Ramos (cell line): ENCODE results near the gene USP34.

Source experiments
- in situ Hi-C: fragments of 300-500 bp; cut with MboI; formaldehyde crosslinking; loops from one replicate; pipeline ENCODE4 v1.14.3; 2022; ENCODE audit warnings: low sequenced_read_pairs; ENCODE audit not compliant: unreplicated experiment

USP34 gene

DNA sequence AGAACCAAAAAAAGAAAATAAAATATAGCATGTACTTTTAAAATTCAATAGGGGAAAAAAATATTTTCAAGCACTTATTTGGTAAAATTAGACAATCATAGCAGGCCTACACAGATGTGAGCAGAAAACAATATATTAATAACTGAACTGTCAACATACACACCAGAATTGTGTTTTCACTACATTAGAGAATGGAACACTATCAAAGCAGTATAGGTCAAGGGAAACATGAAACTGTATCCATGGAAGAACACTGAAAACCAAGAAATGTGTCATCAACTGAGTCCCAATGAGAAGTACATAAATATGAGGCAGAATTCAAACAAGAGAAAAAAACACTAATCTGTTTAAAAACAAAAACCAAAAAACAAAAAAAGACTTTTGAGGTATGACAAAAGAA is 132.4 kb downstream of the USP34 start:
- in situ Hi-C loops, result no loop called here

DNA sequence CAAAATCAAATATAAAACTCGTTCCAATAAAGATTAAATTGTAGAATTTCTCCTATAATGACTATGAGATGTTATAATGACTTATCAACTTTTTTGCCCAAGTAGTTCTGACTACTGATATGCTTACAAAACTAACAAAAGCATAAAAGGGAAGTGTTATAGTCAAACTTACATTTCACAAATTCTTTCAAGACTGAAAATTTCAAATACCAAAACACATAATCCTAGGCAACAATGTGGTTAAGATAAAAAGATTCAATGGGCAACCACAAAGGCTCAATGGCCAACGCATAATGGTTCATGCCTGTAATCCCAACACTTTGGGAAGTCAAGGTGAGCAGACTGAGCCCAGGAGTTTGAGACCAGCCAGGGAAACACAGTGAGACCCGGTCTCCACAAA is 135.7 kb downstream of the USP34 start:
- in situ Hi-C loops, result no loop called here

DNA sequence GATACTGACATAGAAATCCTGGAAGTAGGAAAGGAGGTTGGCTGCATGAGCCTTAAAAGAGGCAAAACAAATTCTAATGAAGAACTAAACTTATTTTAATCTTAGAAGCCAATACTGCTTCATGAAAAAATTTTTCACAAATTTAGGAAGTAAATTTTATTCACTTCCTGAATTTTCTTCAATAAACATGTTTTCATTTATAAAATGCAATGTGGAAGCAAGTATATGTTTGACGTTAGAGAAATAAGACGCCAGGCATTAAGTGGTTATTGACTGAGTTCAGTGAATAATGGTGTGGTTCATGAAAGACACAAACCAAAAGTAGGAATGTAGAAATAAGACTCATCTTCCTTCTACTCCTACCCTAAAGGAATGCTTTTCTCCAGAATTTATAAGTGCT is 136.4 kb downstream of the USP34 start:
- in situ Hi-C loops, result no loop called here

DNA sequence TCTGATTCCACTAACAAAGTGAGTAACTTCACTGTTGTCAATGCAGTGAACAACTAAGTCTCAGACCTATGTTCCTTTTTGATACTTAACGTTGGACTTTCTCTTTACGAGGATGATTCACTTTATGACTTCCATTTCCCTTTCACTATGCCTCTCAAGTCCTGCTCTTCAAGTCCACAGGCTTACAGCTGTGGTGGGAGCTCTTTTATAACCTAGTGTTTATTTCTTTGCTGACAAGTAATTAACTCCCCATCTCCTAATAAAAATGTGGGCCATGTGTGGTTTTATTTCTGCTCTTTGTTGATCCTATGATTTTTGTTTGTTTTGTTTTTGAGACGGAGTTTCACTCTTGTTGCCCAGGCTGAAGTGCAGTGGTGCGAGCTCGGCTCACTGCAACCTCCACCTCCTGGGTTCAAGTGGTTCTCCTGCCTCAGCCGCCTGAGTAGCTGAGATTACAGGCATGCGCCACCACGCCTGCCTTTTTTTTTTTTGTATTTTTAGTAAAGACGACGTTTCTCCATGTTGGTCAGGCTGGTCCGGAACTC is 142.1 kb downstream of the USP34 start:
- in situ Hi-C loops, result no loop called here

- in situ Hi-C loops, result no loop called here
These were observed 143.7 kb downstream of the USP34 start for GRCh38 chr2:61327173-61327572.

DNA sequence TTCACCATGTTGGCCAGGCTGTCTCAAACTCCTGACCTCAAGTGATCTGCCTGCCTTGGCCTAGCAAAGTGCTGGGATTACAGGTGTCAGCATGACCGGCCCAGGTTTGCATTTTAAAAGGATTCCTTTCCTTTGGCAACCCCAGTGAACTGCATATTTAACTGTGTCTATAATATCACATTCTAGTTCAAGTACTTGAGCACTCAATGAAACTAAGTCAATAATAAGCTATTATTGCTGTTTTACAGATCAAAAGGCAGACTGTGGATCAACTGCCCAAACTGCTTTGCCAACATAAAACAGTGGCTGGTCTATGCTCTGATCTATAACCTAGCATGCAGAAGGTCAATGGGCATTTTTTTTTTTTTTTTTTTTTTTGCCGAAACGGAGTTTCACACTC is 144.5 kb downstream of the USP34 start:
- in situ Hi-C loops, result no loop called here

DNA sequence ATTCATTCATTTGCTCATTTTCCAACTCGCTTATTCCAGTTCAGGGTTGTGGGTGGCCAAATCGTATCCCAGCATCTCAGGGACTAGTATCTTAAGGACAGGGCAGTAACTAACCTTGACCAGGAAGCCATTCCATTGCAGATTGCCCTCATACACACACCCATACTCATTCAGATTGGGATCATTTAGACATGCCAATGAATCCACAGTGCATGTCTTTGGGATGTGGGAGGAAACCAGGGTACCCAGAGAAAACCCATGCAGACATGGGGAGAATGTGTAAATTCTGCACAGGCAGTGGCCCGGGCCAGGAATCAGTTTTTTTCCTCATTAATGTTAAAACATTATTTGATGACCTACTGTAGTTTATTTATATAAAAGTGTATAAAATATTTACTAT is 150.7 kb downstream of the USP34 start:
- in situ Hi-C loops, result no loop called here

GRCh38 chr2:61318553-61318952 is 152.3 kb downstream of the USP34 start:
- in situ Hi-C loops, result no loop called here

- in situ Hi-C loops, result no loop called here
These were observed 174.9 kb downstream of the USP34 start for GRCh38 chr2:61295981-61296380.

GRCh38 chr2:61291851-61292575 is 178.9 kb downstream of the USP34 start:
- in situ Hi-C loops, result no loop called here

DNA sequence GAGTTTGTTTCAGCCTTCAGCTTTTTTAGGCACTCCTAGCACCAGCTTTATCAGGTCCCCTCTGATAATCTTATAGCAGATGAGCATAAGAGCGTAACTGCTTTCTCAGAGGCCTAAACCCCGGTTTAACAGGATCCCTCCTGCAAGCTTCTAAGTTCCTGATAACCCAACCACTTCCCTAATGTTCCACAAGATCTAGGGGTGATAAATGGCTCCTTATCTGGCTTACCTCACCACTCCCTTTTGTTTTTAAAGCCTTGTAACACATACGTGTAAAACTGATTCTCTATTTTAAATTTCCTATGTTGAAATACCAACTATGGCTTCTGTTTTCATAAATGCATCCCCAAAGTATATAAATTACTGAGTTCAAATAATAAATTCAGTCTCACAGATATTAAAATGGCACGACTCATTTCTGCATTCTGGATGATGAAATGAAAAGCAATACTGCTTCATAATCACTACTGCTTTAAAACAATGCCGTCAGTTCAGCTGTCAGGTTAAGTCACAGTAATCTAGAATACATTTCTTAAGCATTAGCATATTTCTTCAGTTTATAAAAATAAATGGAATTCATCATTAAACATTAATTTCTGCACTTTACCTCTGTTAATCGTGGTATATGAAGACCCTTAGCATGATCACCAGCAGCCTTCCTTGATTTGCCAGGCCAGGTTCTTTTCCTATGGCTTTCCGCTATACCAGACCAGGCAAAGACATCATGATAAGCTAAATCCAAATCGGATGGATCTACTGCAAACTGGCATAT is 182.6 kb downstream of the USP34 start:
- in situ Hi-C loops, result no loop called here

DNA sequence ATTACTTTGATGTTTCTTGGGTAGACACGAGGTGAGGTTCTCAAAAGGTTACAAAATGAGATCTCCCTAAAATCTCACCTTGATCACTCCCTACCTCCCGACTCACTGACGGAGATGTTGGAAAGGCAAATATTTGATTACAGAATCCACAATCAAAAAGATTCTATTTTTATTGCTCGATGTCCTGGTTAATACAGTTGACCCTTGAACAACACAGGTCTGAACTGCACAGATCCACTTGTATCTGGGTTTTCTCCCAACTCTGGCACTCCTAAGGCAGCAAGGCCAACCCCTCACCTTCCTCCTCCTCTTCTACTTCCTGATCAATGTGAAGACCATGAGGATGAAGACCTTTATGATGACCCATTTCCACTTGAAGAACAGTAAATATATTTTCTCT is 183.6 kb downstream of the USP34 start:
- in situ Hi-C loops, result no loop called here

GRCh38 chr2:61283443-61284160 is 187.3 kb downstream of the USP34 start:
- in situ Hi-C loops, result no loop called here

DNA sequence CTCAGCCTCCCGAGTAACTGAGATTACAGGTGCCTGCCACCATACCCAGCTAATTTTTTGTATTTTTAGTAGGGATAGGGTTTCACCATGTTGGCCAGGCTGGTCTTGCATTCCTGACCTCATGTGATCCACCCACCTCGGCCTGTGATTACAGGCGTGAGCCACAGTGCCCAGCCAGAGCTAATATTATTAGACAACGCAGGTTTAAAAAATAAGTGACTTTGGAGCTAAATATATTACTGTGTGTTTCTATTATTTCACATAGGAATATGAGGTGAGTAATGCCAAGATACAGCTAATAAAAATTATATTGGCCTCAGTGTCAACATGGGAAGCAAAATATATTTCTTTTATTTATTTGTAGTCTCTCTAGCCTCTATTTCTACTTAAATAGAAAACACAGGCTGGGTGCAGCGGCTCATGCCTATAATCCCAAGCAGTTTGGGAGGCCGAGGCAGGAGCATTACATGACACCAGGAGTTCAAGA is 188.7 kb downstream of the USP34 start:
- in situ Hi-C loops, result no loop called here

- in situ Hi-C loops, result no loop called here
These were observed 189.6 kb downstream of the USP34 start for GRCh38 chr2:61281321-61281720.

GRCh38 chr2:61277756-61278155 is 193.1 kb downstream of the USP34 start:
- in situ Hi-C loops, result no loop called here

DNA sequence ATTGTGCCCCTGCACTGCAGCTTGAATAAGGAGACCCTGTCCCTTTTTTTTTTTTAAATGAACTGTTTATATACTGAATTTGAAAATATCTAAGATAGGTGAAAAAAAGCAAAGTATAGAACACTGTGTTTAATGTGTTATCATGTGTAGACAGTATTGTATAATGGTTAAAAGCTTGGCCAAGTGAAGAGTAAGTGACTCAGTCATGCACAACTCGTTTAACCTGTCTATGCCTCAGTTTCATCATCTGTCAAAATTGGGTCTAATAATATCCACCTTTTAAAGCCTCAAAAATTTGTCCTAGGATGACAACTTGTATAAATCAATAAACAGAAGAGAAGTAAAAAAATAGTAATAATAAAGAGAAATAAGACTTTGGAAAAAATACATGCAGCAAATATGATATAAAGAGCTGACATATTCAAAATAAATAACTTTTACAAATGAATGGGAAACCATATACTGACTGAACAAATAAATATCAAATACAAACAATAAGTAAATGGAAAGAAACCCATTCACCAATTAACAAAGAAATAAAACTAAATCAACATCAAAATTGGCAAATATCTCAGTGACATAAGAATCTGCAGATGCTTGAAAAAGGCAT is 195.2 kb downstream of the USP34 start:
- in situ Hi-C loops, result no loop called here

GRCh38 chr2:61272421-61273070 is 198.3 kb downstream of the USP34 start:
- in situ Hi-C loops, result no loop called here

DNA sequence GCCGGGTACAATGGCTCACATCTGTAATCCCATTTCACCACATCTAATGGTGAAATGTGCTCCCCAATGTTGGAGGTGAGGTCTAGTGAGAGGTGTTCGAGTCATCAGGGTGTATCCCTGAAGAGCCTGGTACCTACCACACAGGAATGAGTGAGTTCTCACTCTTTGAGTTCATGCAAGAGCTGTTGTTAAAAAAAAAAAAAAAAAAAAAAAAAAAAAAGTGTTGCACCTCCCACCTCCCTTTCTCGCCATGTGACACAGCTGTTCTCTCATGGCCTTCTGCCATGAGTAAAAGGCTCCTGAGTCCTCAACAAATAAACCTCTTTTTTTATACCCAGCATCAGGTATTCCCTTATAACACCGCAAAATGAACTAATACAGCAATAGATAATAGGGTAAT is 202.6 kb downstream of the USP34 start:
- in situ Hi-C loops, result no loop called here
